Germinal center (tissue), 1 donor: ENCODE measurements around the gene RPL19.

Experiments
- DNase-seq: peaks from one replicate; pipeline ENCODE4 v3.0.0; 2012; ENCODE audit warnings: mixed read lengths, low spot score

RPL19 gene

DNA sequence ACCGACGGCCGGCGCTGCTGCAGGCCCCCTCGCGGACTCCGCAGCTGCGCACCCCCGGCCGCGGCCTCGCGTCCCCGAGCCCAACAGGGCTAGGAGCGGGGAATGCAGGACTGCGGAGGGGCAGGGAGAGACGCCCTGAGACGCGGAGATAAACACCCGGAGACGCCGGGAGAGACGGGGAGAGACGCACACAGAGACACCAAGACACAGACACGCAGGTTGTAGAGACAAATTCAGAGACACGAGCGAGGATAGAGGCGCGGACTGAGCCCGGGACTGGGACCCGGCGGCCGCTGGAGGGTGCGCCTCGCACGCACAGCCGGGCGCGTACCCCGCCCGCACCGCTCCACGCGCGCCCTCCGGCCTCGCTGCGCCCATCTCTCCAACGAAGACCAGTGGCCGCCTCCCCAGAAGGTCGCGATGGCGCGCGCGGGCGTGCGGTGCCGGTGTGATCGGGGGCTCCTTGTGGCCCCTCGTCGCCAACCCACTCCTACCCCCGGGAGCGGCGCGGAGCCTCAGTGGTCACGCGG lies 24.8 kb downstream of the RPL19 start:
- DNase-seq = no peak

DNA sequence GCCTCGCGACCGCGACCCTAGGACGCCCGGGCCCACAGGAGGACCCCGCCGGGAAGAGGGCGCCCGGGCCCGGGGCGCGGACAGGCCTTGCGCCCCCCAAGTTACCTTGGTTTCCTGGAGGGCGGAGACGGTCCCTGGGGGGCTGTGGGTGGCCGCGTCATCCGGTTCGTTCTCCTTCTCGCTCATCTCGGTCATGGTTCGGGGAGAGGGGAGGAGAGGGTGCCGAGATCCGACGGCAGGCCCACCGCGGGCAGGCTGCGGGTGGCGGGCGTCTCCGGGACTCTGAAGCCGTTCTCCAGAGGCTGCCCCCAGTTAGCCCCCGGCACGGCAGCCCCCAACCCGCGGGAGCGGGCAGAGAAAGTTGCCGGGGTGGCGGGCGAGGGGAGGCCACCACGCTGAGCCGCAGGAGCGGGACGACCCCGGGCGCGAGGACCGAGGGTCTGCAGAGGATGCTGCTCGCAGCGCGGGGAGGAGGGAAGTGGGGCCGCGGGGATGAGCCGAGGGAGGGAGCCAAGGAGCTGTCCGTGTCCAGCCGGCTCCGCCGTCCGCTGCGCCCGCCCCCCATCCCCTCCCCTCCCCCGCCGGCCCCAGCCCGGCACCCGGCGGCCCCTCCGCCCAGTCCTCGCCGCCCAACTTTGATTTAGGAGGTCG lies 25.4 kb downstream of the RPL19 start, which contains the start of gene STAC2:
STAC2 (minus strand) TSS at position 638 of the 651 bp plus-strand sequence; CDS start at position 195, 443 bp downstream.
- no peak for DNase-seq

DNA sequence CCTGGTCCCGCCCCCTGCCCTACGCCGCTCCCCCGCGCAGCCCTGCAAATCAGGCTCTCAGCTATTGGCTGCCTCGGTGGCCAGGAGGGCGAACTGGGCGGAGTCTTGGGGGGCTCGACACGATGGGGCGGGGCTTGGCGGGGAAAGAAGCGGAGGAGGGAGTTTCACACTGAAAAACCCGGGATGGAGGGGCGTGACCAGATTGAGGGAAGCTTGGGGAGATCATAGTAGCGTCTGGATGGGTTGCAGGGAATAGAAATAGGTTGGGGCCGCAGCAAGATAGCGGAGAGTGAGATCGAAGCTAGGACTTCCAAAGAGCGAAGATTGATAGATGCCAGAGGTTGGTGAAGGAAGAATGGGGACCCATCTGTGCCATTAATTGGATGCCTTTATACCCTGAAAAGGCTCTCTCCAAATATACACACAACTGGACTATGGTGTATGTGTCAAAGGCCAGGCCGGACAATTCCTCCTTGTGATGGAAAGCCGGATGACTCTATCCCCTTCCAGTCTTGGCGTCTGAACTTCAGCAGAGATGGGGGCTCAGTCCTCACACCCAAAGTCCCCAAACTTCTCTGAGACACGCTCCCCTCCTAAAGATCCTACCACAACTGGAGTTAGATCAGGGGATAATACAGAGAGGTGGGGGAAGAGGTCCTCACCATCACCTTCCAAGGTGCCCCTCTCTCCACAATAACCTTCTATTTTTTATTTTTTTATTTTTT lies 26.0 kb downstream of the RPL19 start:
- peak; percentile 77 for DNase-seq

DNA sequence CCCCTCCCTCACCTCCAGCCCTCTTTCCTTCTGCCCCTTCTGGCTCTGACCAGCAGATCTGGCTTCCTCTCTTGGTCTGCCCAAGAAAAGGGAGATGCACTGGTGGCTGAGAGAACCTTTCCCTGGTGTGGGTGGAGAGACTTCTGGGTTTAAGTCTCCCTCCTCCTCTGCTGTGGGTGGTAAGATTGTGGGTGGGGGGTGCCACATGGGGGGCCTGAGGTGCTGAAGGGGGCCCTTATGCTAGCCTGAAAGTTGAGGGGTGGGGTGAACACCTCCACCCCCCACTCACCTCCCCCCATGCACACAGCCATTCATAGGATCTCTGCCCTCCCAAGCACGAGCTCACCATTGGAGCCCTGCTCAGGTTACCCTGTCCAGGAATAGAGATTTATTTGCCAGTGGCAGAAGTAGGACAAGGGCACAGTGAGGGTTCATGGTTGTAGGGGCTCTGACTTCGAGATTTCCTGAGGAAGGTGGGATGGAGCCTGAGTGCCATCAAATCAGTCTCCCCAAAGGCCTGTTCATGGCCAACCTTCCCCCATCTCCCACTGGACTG lies 27.4 kb downstream of the RPL19 start:
- DNase-seq = no peak

DNA sequence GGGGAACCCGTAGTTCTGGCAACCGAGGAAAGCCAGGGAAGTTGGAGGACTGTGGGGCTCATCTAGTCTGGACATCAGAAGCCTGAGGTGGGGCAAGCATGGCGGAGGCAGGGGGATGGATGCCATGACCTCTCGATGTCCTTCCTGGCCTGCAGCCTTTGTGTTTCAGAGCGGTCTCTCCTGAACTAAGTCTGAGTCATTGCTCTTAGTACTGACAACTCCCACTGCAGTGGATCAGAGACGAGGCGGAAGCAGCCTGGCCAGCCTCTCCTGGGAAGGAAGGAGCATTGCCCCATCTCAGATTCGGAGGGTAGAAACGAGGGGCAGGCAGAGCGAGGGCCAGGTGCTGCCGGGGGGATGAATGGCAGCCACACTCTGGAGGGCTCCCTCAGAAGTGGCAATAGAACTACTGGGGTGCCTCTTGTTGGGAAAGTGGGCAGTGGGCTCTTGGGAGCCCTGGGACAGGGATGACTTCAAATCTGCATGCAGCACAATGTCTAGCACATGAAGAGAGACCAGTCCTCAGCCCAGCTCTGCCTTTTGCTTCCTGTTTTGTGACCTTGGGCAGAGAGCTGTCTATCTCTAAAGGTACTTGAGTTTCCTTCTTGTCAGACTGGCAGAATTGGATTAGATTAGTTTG lies 29.3 kb downstream of the RPL19 start:
- no peak for DNase-seq

DNA sequence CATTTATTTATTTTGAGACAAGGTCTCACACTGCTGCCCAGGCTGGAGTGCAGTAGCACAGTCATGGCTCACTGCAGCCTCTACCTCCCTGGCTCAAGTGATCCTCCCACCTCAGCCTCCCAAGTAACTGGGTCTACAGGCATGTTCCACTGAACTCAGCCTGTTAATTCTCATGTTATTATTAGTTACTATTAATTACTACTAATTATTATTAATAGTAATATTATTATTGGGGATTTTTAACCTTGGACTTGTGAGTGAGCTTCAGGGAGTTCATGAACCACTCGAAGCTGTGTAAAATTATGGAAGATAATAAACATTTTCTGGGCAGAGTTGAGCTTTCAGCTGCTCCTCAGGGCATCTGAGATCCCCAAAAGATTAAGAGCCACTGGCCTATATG lies 30.3 kb downstream of the RPL19 start:
- no peak for DNase-seq

DNA sequence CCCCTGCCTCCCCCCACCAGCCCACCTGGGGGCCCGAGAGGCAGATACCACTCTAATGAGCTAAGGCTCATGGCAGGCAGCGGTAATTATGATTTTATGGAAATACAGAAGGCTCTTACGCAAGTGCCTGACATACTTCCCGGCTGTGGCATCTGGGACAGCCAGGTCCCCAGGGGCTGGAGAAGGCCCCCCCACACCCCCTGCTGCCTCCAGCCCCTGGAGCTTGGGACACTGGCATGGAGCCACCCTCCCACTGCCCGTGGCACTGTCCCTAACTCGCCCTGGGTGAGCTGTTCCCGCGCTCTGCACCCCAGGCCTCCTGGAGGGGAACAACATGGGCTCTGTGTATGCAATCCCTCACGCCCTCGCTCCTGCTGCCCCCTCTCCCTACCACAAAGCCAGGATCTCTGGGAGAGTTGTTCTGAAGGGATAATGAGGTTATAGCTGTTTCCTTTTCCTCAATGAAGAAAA lies 31.0 kb downstream of the RPL19 start:
- DNase-seq = no peak

DNA sequence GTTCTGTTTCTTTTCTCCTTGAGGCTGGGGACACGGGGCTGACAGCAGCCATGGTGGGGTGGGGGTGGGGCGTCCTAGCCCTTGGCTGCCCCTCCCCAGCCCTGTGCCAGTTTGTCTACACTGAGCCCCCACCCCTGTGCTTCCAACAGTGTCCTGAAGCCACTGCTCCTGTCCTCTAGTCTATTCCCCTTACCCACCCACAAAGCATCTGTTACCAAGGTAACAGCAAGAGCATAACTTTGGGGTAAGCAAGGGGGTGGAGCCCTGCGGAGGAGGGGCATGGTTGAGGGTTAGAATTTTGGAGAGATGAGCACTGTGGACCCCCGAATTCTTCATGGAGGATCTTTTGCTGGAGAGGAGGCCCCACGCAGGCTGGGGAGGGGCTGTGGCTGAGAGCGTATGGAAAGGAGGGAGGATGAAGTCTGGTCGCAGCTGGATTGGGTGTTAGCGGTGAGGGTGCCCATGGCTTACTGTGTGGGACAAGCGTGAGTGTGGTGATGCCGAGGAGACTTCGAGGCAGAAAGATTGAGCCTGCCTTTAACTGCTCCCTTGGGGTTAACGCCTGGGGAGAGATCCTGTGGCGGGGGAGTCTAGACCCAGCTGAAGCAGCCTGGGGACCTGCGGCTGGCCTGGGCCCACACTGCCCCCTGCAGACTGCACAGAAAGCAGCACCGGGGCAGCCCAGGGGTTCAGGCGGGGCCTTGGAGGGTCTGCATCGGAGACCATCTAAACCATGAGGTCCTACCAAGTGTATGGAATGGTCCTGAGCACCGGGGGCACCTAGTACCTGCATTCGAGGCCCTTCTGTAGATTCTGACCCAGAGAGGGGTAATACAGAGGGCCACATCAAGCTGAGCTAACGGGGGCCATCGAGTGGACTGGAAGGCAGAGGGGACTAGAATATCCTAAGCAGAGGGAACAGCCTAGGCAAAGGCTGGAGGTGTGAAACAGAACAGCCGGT lies 31.8 kb downstream of the RPL19 start:
- DNase-seq = peak; percentile 84

DNA sequence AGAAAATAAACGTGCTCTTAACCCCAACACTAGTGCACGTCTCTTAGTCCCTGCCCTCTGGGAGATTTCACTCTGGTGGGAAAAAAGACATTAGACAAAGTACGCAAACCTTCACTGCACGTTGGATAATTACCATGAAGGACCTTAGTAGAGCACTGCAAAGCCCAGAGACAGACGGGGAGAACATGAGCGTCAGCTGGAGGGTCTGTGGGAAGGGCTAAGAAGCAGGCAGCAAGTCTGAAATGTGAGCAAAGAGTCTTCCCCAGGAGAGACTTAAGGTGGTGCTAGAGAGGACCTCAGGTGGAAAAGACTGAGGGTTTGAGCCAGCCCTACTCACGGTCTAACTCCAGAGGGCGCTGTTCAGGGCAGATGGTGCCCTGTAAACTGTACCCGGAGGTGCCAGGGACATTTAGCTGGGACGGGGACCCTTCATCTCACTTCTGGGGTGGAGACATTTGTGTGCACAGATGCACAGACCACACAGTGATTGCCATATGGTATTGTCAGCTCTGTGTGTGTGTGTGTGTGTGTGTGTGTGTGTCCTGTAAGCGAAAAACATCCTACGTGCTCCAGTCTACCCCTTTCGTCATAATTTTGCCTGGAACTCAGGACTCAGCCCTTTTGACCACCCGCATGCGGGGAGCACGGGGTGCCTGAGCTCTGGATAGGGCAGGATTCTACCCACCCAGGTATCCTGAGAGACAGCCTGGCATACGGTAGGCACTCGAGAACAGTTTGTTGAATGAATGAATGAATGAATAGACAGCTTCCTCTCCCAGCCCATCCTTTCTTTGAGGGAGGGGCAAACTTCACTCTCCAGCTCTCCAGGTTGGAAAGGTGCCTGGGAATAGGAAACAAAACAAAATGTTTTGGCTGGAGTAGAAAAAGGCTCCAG lies 35.7 kb downstream of the RPL19 start:
- DNase-seq = peak; percentile 77

DNA sequence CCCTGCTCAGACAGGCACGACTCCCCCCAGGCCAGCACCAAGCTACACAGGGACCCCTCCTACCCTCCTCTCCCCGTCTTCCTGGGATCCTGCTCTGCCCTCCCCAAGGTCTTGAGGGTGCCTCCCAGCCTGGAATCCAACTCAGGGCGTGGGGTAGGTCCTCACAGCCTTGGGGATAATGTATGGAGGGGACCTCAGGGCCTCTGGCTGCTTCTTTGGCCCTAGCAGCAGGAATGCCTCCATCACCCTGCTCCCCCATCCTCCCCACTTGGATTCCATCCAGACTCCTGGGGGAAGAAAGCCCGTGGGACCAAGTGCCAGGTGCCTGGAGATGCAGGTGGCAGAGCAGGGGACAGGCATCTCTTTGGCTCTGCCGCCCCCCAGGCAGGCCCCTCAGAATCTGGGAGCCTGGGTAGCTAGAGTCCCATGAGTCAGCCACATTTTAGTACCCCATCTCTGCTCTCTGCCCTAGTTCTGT lies 36.4 kb downstream of the RPL19 start:
- DNase-seq = no peak

DNA sequence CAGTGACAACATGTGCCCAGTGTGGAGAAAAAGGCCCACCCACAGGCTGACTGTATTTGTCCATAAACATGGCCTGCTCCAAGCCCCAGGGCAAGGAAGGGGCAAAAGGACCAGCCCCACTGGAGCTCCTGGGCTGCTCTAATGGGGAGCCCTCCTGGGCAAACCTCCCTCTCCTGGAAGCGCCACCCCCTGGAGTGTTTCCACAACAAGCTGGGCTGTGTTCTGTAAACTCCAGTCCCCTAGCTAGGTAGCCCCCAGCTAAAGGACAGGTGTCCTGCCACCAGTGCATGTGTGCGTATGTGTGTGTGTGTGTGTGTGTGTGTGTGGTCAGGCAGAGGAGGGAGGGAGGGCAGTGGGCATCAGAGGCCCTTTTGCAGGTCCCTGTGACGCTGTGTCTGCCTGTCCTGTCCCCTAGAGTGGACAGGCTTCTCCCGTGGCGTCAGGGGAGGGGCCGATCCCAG lies 36.9 kb downstream of the RPL19 start:
- DNase-seq = no peak

DNA sequence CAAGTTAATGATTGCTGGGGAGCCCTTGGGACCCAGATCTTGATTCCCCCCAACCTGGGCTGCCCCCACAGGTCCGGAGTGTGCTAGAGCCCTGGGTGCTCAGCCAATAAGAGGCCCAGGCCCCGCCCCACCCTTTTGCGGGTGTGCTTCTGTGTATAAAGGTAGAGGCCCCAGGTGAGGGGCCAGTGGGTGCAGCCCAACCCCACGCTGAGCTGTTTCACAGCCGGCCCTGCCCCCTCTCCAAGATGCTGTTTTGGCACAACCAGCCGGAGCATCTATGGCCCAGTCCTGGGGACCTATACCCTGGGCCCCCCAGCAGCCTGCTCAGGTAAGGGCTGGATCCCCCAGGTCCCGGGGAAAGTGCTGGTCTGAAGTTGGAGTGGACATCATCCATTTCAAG lies 37.5 kb downstream of the RPL19 start:
- DNase-seq = no peak

DNA sequence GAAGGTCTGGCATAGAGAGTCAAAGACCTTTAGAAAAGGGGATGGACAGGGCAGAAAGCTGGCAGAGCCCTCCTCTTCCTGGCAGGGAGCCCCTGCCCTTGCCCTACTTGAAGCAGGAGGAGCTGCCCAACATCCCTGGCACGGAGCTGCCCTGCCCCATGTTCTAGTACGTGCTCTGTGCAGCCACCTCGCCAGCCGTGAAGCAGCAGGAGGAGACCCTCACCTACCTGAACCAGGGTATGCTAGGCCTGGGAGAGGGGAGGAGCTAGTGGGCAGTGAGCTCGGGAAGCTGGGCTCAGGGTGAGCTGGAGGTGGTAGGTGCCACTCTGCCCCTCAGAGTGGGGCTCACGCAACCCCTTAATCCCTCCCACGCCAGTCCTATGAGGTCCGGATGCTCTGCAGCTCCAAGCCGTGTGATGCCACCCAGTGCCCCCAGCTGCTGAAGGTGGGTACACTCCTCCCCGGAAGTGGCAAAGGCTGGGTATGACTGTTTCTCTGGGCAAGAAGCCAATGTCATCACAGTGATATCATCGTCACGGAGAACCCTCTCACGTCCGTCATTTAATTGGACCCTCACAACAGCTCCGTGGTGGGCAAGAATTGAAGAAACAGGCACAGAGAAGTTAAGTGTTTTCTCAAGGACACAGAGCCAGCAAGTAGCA lies 38.4 kb downstream of the RPL19 start:
- peak; percentile 56 for DNase-seq

DNA sequence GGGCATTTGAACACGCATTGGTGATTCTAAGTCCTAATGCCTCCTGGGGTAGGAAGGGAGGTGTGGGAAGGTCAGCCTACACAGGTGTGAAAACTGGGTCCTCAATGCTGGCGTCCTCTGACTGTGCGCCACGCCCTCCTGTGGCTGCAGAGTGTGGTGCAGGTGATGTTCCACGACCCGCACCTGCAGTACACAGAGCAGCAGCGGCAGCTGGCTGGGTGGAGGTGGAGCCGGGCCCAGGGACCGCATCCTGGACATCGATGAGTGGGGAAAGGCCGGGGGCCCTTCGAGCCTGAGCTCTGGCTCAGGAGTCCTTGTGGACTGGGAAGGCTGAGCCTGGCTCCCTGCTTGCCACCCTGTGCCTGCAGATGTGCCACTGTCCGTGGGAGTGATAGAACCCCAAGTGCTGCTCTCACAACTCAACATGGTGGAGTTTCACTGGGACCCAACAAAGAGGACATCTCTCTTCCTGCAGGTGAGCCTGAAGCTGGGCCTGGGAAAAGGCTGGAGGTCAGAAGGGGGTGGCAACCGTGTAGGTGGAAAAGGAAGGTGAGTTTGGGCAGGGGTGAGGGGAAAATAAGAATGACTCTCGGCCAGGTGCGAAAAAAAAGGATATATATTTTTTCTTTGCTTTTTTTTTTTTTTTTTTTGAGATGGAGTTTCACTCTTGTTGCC lies 39.7 kb downstream of the RPL19 start:
- peak; percentile 86 for DNase-seq

DNA sequence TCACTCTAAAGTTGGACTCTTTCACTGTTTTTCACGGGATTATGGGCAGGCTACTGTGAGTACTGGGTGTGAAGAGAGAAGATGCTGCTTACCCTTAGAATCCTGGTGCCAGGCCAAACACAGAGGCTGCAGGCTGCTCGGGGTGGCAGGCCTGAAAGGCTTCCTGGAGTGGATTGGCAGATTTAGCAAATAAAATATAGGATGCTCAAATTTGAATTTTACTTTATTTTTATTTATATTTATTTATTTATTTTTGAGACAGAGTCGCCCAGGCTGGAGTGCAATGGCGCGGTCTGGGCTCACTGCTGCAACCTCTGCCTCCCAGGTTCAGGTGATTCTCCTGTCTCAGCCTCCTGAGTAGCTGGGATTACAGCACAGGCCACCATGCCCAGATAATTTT lies 40.5 kb downstream of the RPL19 start:
- no peak for DNase-seq

DNA sequence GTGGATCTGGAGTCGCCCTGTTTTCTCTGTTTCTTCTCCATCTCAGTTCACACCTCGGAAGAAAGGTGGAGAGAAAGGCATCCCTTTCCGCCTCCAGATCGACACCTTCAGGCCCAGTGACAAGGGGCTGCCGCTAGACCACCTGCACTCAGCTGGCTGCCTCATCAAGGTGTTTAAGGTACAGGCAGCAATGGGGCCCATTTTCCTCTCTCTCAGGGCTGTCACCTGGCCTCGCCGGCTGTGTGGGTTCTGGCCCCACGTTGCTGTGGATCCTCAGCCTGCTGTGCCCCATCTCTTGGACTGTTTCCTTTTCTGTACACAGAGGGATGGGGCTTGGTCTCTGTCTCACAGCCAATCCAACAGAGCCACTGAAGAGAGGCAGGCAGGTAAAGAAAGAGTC lies 43.1 kb downstream of the RPL19 start:
- DNase-seq = no peak

DNA sequence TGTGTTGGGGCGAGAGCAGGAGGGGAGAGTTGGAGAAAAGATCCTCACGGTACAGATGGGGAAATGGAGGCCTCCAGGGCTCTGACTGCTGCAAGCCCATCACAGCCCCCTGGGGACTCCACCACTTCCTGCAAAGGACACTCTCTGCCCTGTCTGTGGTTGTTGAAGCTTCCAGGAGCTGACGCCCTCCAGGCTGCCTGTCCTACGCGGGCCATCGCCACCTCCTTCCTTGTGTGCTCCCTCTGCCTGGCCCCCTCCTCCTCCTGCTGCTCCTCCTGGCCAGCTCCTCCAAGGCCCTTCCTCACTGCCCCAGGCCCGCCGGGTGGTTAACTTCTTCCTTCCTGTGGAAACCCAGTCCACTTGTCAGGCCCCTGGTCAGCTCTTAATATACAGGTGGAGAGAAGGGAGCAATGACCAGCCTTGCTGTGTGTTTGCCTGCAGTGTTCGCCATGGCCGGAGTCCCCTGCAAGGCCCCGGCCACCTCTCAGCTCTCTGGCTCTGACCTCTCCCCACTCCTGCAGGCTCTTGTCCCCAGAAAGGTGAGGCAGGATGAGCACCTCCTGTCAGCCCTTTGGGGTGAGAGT lies 44.0 kb downstream of the RPL19 start:
- no peak for DNase-seq
